ENCODE measurements around the gene SETDB2. TPM values are rescaled to one million over a fixed set of nuclear protein-coding genes. Genes with fewer than 3 reads are reported as not detected.
A peak's percentile ranks its signal among the peaks of the same experiment; 100 is the strongest.

SETDB2 gene
- total and polyA plus RNA-seq, 2 donors (not counting 3 experiments of a cell fraction or from before 2014, with no cell fraction given) = 1.5 to 5.6 TPM

GRCh38 chr13:49497272-49497671 lies 53.2 kb downstream of the SETDB2 start:
- TSS peak; percentile 22 for BruUV-seq (replicated peaks)
- Histone ChIP-seq H3K4me1 (ENCODE audit: control insufficient read depth, extremely low read depth, insufficient read depth, low read length) (peaks cover 11% of the 10 kb centered on the region), H3K9me3 (replicated peaks; ENCODE audit: control insufficient read depth, insufficient read depth, low read length) (no peaks in the 10 kb centered on the region), H3K4me2 (ENCODE audit: insufficient read depth, low read length) (no peak overlapping the region), H3K79me2 (ENCODE audit: control insufficient read depth, insufficient read depth, low read length) (no peaks in the 10 kb centered on the region), H3K27me3 (ENCODE audit: control insufficient read depth in 2 of 2, insufficient read depth in 2 of 2, low read length in 2 of 2) (no peaks in the 10 kb centered on the region), H3K4me3 (replicated peaks in 1 of 3; ENCODE audit: insufficient read depth in 1 of 3, low read depth in 1 of 3, low read length in 3 of 3) (no peak overlapping the region), H3K27ac (ENCODE audit: insufficient read depth, low read depth, low read length) (no peak overlapping the region), H3K36me3 (ENCODE audit: control insufficient read depth in 2 of 2, extremely low read depth in 1 of 2, insufficient read depth in 2 of 2, low read length in 2 of 2) (no peaks in the 10 kb centered on the region), H3K9me1 (replicated peaks; ENCODE audit: control insufficient read depth, extremely low read depth, insufficient read depth, low read length) (no peaks in the 10 kb centered on the region), H3K9ac (replicated peaks; ENCODE audit: extremely low read depth, insufficient read depth, low read length) (no peak overlapping the region), H4K20me1 (replicated peaks; ENCODE audit: control insufficient read depth, extremely low read depth, insufficient read depth, low read length) (no peaks in the 10 kb centered on the region), H2AFZ (ENCODE audit: low read depth, low read length) (no peak overlapping the region)
- FAIRE-seq (no peak), DNase-seq (ENCODE audit: low read depth, low spot score) (no peak)
- POLR2A ChIA-PET = no interaction called here
- dilution Hi-C loops (cut with MboI; ENCODE audit: extremely low pct_ligation_motif_present, low sequenced_read_pairs) (no loop called here), intact Hi-C loops (cut with micrococcal nuclease) (loop anchor here (5.0 kb wide), 1 partner anchor 185 kb away; no protein-coding TSS in a partner anchor)
- CTCF ChIA-PET = no interaction called here
- no peak for TF ChIP-seq MAX (IDR thresholded peaks at IDR 0.05; ENCODE audit: insufficient read depth, insufficient read length)
- no peak for TF ChIP-seq FOS (IDR thresholded peaks at IDR 0.05; ENCODE audit: borderline replicate concordance, insufficient read depth, low read length)
- TF ChIP-seq GATA2 (IDR thresholded peaks at IDR 0.05; ENCODE audit: insufficient read depth, insufficient read length, low read depth, low read length) = no peak
- no peak for TF ChIP-seq MYC (IDR thresholded peaks at IDR 0.05; ENCODE audit: low read depth, low read length)
- no peak for TF ChIP-seq POLR2A (IDR thresholded peaks at IDR 0.05; ENCODE audit: low read depth, low read length)
- no peak for TF ChIP-seq CTCF (IDR thresholded peaks at IDR 0.05; ENCODE audit: extremely low read depth in 1 of 2, insufficient read depth in 1 of 2, low read depth in 1 of 2, low read length in 2 of 2)

- Histone ChIP-seq H3K79me2 (ENCODE audit: control insufficient read depth, insufficient read depth, low read length) (no peaks in the 10 kb centered on the region), H3K9ac (replicated peaks; ENCODE audit: extremely low read depth, insufficient read depth, low read length) (no peak overlapping the region), H3K4me1 (ENCODE audit: control insufficient read depth, extremely low read depth, insufficient read depth, low read length) (peaks cover 15% of the 10 kb centered on the region), H3K4me3 (replicated peaks in 1 of 3; ENCODE audit: insufficient read depth in 1 of 3, low read depth in 1 of 3, low read length in 3 of 3) (no peak overlapping the region), H3K27ac (ENCODE audit: insufficient read depth, low read depth, low read length) (no peak overlapping the region), H3K36me3 (ENCODE audit: control insufficient read depth in 2 of 2, extremely low read depth in 1 of 2, insufficient read depth in 2 of 2, low read length in 2 of 2) (no peaks in the 10 kb centered on the region), H3K27me3 (ENCODE audit: control insufficient read depth in 2 of 2, insufficient read depth in 2 of 2, low read length in 2 of 2) (no peaks in the 10 kb centered on the region), H3K9me3 (replicated peaks; ENCODE audit: control insufficient read depth, insufficient read depth, low read length) (no peaks in the 10 kb centered on the region), H4K20me1 (replicated peaks; ENCODE audit: control insufficient read depth, extremely low read depth, insufficient read depth, low read length) (no peaks in the 10 kb centered on the region), H2AFZ (ENCODE audit: low read depth, low read length) (no peak overlapping the region), H3K9me1 (replicated peaks; ENCODE audit: control insufficient read depth, extremely low read depth, insufficient read depth, low read length) (no peaks in the 10 kb centered on the region), H3K4me2 (ENCODE audit: insufficient read depth, low read length) (no peak overlapping the region)
- ChIA-PET CTCF (no interaction called here), POLR2A (no interaction called here)
- intact Hi-C loops (cut with micrococcal nuclease) (loop anchor here (5.0 kb wide), 1 partner anchor 186 kb away; no protein-coding TSS in a partner anchor), dilution Hi-C loops (cut with MboI; ENCODE audit: extremely low pct_ligation_motif_present, low sequenced_read_pairs) (no loop called here)
- DNase-seq (ENCODE audit: low read depth, low spot score) = no peak
- TF ChIP-seq EZH2 (IDR thresholded peaks at IDR 0.05; ENCODE audit: borderline replicate concordance, low read depth, low read length, severe bottlenecking) = no peak
- TF ChIP-seq MAX (IDR thresholded peaks at IDR 0.05; ENCODE audit: insufficient read depth, insufficient read length) = no peak
- TF ChIP-seq FOS (IDR thresholded peaks at IDR 0.05; ENCODE audit: borderline replicate concordance, insufficient read depth, low read length) = no peak
- TF ChIP-seq JUN (IDR thresholded peaks at IDR 0.05; ENCODE audit: borderline replicate concordance, insufficient read depth, insufficient read length, low read depth) = no peak
- no peak for TF ChIP-seq MYC (IDR thresholded peaks at IDR 0.05; ENCODE audit: low read depth, low read length)
- no peak for TF ChIP-seq CTCF (IDR thresholded peaks at IDR 0.05; ENCODE audit: extremely low read depth in 1 of 2, insufficient read depth in 1 of 2, low read depth in 1 of 2, low read length in 2 of 2)
- TF ChIP-seq POLR2A (IDR thresholded peaks at IDR 0.05; ENCODE audit: low read depth, low read length) = no peak
- TF ChIP-seq POLR2AphosphoS5 (IDR thresholded peaks at IDR 0.05; ENCODE audit: insufficient read depth, low read depth, low read length) = no peak
- no peak for TF ChIP-seq GATA2 (IDR thresholded peaks at IDR 0.05; ENCODE audit: insufficient read depth, insufficient read length, low read depth, low read length)
- no peak for FAIRE-seq
- no TSS peak for BruUV-seq (replicated peaks)
Measured at GRCh38 chr13:49498206-49498605, 54.1 kb downstream of the SETDB2 start.
